T-helper 9 cell (primary cell): ENCODE measurements around the gene TTC23.

Source experiments
- DNase-seq: peaks from one replicate; pipeline ENCODE4 v3.0.0-alpha.2; 2020

Gene TTC23

GRCh38 chr15:99163271-99164062 lies 85.9 kb downstream of the TTC23 start:
- DNase-seq, result no peak

GRCh38 chr15:99158626-99159412 lies 90.6 kb downstream of the TTC23 start:
- no peak for DNase-seq

GRCh38 chr15:99157456-99157855 lies 91.9 kb downstream of the TTC23 start:
- no peak for DNase-seq

GRCh38 chr15:99155961-99156443 lies 93.4 kb downstream of the TTC23 start:
- DNase-seq, result no peak

GRCh38 chr15:99154271-99154670 lies 95.1 kb downstream of the TTC23 start:
- no peak for DNase-seq

- DNase-seq, result no peak
Measured at GRCh38 chr15:99153026-99153535, 96.3 kb downstream of the TTC23 start.

GRCh38 chr15:99151156-99151555 lies 98.2 kb downstream of the TTC23 start:
- DNase-seq, result no peak

- no peak for DNase-seq
Measured at GRCh38 chr15:99149366-99149765, 100.0 kb downstream of the TTC23 start.

GRCh38 chr15:99148851-99149276 lies 100.5 kb downstream of the TTC23 start:
- no peak for DNase-seq

- no peak for DNase-seq
Measured at GRCh38 chr15:99146661-99147060, 102.7 kb downstream of the TTC23 start.

- no peak for DNase-seq
Measured at GRCh38 chr15:99145778-99146177, 103.6 kb downstream of the TTC23 start.

GRCh38 chr15:99145005-99145404 lies 104.4 kb downstream of the TTC23 start:
- no peak for DNase-seq

GRCh38 chr15:99143655-99144610 lies 105.4 kb downstream of the TTC23 start:
- no peak for DNase-seq

- no peak for DNase-seq
Measured at GRCh38 chr15:99143242-99143641, 106.1 kb downstream of the TTC23 start.

GRCh38 chr15:99142562-99142961 lies 106.8 kb downstream of the TTC23 start:
- DNase-seq, result no peak

GRCh38 chr15:99141943-99142342 lies 107.4 kb downstream of the TTC23 start:
- no peak for DNase-seq

GRCh38 chr15:99140590-99140989 lies 108.8 kb downstream of the TTC23 start:
- DNase-seq, result no peak

- DNase-seq, result no peak
Measured at GRCh38 chr15:99139276-99139675, 110.1 kb downstream of the TTC23 start.

- no peak for DNase-seq
Measured at GRCh38 chr15:99138491-99138982, 110.8 kb downstream of the TTC23 start.

- DNase-seq, result no peak
Measured at GRCh38 chr15:99137877-99138276, 111.5 kb downstream of the TTC23 start.

- DNase-seq, result no peak
Measured at GRCh38 chr15:99137111-99137546, 112.3 kb downstream of the TTC23 start.

GRCh38 chr15:99135194-99135593 lies 114.2 kb downstream of the TTC23 start:
- no peak for DNase-seq
